Activated CD4-positive, CD25-positive, alpha-beta regulatory T cell treated with anti-CD3 and anti-CD28 coated beads, Interleukin-2, amount 50 U/mL, for 16 hours (primary cell): ENCODE results near the gene LATS2.
"Not testable (repeated sequence)": the region's sequence is repeated elsewhere in the genome, so short reads cannot be mapped to it uniquely, and the experiment has no call there.

ENCODE experiments used
- DNase-seq: peaks from one replicate; pipeline ENCODE4 v3.0.0-alpha.2; 2020; ENCODE audit warnings: low read depth, low spot score

LATS2 gene

DNA sequence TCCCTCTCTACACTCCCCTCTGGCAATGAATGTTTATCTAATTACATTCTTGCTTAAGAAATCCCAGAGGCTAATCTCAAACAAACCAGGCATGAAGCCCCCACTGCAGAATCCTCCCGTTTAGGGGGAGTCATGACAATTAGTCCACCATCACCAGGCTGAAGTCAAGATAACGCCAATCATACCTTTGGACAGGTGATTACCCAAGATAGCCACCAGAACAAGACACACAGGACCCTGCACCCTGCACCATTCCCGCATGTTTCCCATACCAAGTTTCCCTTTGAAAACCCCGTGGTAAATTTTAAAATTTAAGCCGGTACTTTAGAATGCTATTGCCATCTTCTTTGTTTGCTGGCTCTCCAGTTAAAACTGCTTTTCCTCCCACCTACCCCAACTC lies 94.0 kb downstream of the LATS2 start:
- no peak for DNase-seq

DNA sequence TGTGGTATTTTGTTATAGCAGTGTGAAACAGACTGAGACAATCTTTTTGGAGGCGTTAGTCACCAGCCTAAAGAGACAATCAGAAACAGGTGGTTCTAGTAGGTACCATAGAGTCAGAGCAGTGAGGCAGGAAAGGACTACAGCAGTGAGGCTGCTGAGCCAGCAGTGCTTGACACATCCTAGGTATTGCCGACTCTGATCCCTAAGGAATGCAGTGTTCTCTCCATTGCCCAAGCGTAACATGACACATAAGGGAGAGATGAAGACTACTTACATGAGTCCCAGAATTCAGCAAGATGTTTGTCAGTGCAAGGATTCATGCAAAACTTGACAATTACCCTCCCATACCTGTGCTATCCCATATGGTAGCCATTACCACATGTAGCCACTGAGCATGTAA lies 96.5 kb downstream of the LATS2 start:
- no peak for DNase-seq

DNA sequence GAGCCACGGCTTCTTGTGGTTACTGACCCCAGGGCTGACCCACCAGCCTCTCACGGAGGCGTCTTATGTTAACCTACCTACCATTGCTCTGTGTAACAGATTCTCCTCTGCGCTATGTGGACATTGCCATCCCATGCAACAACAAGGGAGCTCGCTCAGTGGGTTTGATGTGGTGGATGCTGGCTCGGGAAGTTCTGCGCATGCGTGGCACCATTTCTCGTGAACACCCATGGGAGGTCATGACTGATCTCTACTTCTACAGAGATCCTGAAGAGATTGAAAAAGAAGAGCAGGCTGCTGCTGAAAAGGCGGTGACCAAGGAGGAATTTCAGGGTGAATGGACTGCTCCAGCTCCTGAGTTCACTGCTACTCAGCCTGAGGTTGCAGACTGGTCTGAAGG lies 99.7 kb downstream of the LATS2 start:
- DNase-seq: not testable (repeated sequence)

DNA sequence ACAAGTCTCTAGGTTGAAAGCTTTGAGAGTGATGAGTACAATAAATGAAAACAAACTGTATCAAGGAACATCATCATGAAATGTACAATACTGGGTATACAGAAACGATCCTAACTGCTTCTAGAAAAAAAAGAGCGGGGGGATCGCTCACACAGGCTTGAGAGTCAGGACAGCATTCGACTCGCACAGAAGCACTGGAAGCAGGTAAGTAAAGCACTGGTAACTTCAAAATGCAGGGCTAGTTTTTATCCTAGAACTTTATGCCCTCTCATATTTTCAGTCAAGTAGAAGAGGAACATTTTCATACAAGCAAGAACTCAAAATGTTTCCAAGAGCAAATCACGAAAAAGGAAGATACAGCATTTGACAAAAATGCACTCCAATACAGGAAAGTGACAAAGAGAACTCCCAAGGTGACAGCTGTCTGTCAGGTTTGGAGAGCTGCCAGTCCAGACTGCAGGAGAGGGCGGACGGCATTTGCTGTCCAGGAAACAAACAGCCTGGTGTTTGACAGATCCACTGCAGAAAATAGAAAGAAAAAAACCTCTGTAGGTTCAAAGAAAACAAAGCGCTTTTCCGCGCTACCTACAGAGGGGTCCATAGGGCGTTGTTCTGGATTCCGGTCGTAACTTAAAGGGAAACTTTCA lies 100.6 kb downstream of the LATS2 start:
- no peak for DNase-seq

DNA sequence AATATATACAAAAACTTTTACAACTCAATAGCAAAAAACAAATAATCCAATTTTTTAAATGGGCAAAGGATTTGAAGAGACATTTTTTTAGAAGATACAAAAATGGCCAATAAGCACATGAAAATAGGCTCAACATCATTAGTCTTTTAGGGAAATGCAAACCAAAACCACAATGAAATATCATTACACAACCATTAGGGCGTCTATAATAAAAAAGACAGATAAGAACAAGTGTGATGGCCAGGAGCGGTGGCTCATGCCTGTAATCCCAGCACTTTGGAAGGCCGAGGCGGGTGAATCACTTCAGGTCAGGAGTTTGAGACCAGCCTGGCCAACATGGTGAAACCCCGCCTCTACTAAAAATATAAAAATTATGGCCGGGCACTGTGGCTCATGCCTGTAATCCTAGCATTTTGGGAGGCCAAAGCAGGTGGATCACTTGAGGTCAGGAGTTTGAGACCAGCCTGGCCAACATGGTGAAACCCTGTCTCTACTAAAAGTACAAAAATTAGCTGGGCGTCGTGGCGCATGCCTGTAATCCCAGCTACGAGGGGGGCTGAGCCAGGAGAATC lies 104.3 kb downstream of the LATS2 start:
- DNase-seq: not testable (repeated sequence)

DNA sequence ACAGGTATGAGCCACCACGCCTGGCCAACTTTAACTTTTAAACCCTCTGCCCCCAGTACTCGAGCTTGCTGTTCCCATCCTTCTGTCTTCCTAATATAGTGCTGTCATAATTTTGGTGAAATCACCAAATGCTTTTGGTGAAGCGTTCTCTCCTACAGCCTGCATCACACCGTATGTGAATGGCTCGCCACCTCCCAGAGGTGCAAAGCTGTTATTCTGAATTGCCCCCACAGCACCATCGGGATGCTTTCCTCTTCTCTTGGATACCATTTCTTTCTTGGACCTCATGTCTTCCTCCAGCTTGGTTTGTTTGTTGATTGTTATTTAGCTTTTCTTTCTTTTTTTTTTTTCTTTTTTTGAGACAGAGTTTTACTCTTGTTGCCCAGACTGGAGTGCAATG lies 105.9 kb downstream of the LATS2 start:
- no peak for DNase-seq

DNA sequence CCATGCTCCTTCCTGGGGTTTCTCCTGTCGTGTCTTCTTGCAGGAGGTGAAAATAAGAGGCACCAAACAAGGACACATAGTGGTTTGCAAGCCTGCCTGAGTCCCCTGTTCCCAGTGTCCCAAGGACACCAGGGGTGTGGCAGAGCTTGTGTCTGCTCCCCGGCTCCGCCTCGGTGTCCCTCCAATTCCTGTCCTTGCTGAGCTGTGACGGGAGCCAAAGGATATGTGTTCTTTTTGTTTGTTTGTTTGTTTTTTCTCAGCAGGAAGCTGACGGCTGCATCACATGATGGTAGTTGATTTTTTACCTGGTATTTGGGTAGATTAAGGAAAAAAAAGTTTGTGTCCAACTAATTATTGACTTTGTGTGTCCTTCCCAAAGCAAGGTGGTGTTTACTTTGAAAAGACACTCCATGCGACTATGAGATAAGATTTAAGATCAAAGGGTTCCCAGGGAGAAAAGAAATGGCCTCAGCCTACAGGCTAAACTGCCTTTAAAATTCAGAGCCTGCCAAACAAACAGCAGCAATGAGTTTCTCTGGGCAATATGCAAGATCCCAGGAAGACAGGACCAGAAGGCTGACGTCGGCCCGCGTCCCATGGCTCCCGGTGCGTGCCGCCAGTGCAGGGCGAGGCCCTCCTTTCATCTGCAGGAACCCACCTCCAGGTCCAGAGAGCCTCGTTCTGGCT lies 108.0 kb downstream of the LATS2 start:
- DNase-seq: no peak

DNA sequence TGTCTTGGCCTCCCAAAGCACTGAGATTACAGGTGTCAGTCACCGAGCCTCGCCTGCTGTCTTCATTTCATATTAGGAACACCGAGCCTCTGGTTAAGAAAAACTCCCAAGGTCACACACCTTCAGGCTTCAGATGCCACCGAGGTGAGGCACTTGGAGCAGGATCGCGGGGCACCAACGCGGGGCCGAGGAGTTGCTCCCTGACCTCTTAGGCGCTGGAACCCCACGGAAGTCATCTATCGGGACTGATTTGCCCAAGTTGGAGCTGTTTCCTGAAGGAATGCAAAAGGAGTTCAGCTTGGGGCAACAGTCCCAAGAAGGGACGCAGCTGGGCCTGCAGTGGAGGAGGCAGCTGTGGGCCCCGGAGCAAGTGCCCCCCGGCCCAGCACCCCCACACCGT lies 108.5 kb downstream of the LATS2 start:
- DNase-seq: no peak

DNA sequence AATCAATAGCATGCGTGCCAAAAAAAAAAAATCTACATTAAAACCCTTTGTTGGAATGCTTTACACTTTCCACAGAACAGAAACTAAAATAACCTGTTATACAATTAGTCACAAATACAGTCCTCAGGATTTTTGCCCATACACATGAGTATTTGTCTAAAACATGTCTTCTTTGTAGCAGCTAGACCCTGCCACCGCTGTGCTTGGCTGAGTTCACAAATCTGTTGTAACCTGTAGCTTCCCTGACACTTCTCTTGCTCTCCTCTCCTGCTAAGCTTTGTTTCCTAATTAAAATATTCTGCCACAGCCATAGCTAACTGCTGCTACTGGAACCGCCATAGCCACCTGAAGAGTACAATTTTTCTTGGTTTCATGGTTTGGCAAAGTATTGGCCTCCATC lies 113.4 kb downstream of the LATS2 start:
- DNase-seq: not testable (repeated sequence)

DNA sequence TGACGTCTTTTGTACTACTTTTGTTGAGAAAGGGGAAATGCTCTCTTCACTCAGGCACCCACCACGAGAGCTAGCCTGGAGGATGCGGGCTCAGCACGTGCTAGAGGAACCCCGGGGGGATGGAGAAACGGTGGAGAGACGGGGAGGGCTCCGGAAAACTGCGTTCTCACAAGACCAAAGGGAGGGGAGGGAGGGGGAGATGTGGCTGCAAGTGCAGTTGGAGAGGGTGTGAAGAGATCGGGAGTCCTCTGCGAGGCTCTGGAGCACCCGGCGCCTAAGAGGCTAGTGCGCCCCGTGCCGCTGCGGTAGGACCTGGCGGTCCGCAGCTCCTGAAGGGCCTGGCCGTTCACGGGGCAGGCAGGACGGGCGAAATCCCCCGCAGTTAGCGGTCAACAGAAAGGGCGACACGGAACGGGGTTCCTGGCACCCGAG lies 115.4 kb downstream of the LATS2 start:
- DNase-seq: no peak

DNA sequence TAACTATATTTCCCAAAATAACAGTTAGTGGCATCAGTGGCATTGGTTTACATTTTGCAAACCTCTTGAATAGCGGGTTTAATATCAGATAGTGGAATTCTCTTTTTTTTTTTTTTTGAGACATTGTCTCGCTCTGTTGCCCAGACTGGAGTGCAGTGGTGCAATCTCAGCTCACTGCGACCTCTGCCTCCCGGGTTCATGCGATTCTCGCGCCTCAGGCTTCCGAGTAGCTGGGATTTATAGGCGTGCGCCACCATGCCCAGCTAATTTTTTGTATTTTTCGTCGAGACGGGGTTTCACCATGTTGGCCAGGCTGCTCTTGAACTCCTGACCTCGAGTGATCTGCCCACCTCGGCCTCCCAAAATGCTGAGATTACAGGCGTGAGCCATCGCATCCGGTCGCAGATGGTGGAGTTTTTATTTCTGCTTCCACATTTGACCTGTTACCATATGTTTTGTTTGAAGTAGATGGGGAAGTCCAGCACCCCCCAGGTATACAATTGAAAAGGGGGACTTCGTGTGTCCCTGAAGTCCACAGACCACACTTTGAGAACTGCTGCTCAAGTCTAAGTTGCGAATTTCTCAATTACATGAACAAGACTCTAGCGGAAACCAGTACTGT lies 118.3 kb downstream of the LATS2 start:
- DNase-seq: no peak

DNA sequence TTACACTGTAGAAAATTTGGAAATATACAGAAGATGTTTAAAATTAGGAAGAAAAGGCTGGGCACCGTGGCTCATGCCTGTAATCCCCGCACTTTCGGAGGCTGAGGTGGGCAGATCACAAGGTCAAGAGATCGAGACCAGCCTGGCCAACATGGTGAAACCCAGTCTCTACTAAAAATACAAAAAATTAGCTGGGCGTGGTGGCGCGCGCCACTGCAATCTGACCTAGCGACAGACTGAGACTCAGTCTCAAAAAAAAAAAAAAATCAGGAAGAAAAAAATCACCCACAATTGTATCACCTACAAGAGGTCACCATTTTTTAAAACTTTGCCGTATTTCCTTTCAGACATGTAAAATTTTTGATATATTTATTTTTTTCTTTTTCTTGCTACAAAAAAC lies 120.9 kb downstream of the LATS2 start:
- not testable (repeated sequence) for DNase-seq

DNA sequence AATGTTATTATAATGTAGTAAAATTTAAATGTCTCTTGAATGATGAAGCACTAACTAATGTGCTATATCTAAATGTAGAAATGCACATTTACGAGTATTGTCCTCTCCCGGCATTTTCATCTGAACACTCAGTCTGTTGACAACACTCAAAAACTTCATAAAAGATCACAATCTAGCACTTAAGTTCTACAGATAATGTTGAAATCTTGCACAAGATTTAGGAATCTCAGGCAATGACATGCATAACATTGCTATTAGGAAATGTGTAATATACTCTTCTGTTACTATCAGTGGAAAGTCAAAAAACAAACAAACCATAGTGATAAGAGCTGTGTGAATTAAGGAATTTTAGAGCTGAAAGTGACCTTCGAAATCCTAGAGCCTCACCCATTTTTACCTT lies 121.3 kb downstream of the LATS2 start:
- no peak for DNase-seq

DNA sequence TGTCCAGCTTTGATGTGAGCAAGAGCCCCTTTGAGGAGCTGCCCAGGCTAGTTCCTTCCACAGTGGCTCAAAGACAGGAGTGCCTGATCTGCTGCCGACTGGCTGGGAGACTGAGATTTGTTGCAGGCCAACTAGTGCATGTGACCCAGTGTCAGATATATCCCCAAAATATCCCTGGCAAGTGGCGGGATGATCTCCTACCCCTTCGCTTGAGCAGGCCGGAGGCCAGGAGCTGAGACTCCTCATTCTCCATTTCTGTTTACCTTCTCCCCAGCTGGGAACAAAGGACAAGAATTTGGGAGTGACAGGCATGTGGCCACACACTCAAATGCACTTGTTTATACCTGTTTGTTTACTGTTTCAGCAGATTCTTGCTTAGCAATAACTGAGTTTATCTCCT lies 121.7 kb downstream of the LATS2 start:
- DNase-seq: no peak

DNA sequence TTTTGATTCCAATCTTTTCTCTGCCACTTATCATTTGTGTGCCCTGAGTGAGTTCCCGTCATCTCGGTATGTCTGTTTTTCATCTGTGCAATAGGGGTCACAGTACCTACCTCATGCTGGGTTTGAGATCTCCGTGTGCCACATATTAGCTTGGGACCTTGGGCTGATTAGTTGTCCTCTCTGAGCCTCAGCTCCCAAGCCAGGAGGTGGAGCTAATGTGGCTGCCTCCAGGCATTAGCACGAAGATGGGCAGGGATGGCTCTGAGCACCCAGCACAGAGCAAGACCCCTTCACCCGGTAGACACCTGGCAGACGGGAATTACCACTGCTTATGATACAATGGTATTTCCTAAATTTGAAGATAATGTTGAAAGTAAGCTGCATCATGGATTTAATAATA lies 123.1 kb downstream of the LATS2 start:
- DNase-seq: no peak

DNA sequence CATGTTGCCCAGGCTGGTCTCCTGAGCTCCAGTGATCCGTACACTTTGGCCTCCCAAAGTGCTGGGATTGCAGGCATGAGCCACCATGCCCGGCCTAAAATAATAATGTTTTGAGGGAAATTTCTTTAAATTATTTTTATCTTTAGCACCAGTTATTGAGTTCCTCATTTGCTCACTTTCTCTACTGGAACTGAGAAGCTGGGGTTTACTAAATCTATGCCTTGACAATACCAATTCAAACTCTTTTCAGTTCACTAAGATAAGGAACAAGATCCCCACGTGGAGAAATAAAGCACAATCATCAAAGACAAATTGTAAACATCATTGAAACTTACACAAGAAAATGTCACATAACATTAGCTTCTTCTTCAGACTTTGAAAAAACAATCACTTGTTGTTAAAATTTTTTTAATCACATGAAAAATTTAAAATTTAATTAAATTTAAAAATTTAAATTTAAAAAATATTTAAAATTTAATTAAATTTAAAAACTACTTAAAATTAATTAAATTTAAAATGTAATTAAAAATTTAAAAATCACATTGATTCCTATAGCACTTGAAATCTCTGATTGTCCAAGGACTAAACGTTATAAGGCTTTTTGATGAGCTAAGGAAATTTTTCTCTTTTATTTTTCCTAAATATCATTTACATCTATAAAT lies 133.7 kb downstream of the LATS2 start:
- no peak for DNase-seq

DNA sequence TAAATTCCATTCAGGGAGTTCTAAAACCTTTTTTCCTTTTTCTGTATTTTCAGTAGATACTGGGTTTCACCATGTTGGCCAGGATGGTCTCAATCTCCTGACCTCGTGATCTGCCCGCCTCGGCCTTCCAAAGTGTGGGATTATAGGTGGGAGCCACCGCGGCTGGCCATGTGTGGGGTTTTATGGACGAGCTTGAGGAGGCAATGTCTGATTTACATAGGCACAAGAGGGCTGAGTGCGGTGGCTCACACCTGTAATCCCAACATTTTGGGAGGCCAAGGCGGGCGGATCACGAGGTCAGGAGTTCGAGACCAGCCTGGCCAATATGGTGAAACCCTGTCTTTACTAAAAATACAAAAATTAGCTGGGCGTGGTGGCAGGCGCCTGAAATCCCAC lies 136.0 kb downstream of the LATS2 start:
- not testable (repeated sequence) for DNase-seq

DNA sequence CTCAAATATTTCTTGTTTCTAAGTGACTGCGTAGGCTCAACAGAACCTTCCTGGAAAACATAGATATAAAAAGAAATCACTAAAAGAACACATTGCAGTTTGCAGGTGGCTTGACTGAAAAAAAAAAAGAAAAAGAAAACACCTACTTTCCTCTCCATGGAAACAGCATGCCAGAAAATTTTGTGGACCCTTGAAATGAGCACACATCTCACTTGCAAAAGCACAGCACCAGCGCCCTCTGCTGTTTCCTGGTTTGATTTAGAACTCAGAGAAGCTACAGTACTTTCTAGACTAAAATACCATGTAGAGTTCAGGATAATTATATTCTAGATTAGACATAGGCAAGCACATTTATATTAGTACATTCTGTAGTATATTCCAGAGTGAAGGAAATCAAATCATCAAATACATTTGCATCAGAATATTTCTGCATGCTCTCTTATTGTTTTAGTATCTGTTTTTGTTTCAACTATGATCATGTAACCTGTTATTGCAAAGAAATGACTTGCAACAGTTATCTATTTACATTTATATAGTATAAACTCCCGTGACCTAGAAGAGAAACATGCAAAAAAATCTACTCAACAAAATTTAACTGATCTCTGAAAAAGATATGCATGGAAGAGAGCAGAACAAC lies 136.5 kb downstream of the LATS2 start:
- DNase-seq: peak; percentile 53

DNA sequence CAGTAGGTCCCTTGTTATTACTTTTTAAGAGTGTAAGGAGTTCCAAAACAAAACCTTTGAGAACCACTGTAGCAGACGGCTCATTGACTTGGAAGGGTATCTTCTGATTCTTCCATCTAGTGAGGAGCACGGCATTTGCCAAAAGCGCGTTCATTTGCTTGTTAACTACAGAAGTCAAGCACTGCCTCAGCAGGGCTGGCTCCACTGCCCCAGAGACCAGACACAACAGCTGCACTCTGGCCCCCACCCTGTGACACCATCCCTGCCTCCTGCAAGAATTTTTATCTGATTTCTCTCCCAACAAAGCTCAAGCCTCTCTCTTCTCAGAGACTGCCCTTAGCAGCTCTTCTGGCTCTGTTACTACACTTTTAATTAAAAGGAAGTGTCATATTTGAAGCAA lies 138.1 kb downstream of the LATS2 start:
- no peak for DNase-seq
